WTC11 (cell line): ENCODE measurements around the gene SIK2. TPM values are rescaled to one million over a fixed set of nuclear protein-coding genes. Genes with fewer than 3 reads are reported as not detected.

Source experiments
- ATAC-seq: fragments of 200-7000 bp; cut with Tn5 transposase; 2 replicates; pipeline ENCODE4 v1.10.0; 2021; ENCODE audit warnings: mild to moderate bottlenecking, moderate library complexity
- CTCF ChIA-PET: fragments of 300-600 bp; sonication (Branson Sonifier 250); formaldehyde crosslinking; loops from one replicate; lab custom pipeline; 2021; ENCODE audit warnings: antibody characterized with exemption; lab: Charles Lee
- POLR2A ChIA-PET: fragments of 350-600 bp; sonication (Branson Sonifier 250); formaldehyde crosslinking; loops from one replicate; lab custom pipeline; 2021; ENCODE audit warnings: antibody characterized with exemption; lab: Charles Lee
- DNase-seq: peaks from one replicate; pipeline ENCODE4 v3.0.0; 2021; ENCODE audit warnings: low spot score
- H3K27ac Mint-ChIP-seq: 2 replicates; pipeline ENCODE4 v1.8.0; 2021; ENCODE audit warnings: mixed read lengths
- H3K27me3 Mint-ChIP-seq: 2 replicates; pipeline ENCODE4 v1.8.0; 2021; ENCODE audit warnings: low read depth, mild to moderate bottlenecking, moderate library complexity, mixed read lengths
- H3K36me3 Mint-ChIP-seq: 2 replicates; pipeline ENCODE4 v1.8.0; 2021; ENCODE audit warnings: mixed read lengths
- H3K4me1 Mint-ChIP-seq: 2 replicates; pipeline ENCODE4 v1.8.0; 2022; ENCODE audit warnings: mixed read lengths
- H3K4me3 Mint-ChIP-seq: 2 replicates; pipeline ENCODE4 v1.8.0; 2021; ENCODE audit warnings: mild to moderate bottlenecking, moderate library complexity, mixed read lengths
- H3K9me3 Mint-ChIP-seq: 2 replicates; pipeline ENCODE4 v1.8.0; 2021; ENCODE audit warnings: mixed read lengths
- CREB1 ChIP-seq: sonication (generic); formaldehyde crosslinking; IDR thresholded peaks from 2 replicates; pipeline ENCODE4 v1.8.0; 2023; ENCODE audit warnings: mild to moderate bottlenecking, missing genetic modification reagents
- EMX1 ChIP-seq: fragments of 250-450 bp; sonication (Bioruptor Pico); IDR thresholded peaks from 2 replicates; pipeline ENCODE4 v1.8.0; 2021; ENCODE audit warnings: mild to moderate bottlenecking
- FOXJ3 ChIP-seq: sonication (generic); formaldehyde crosslinking; IDR thresholded peaks from 2 replicates; pipeline ENCODE4 v1.9.0; 2021; ENCODE audit warnings: missing genetic modification reagents, mild to moderate bottlenecking, borderline replicate concordance
- FOXP1 ChIP-seq: sonication (generic); formaldehyde crosslinking; IDR thresholded peaks from 2 replicates; pipeline ENCODE4 v1.8.0; 2022; ENCODE audit warnings: missing genetic modification reagents, mild to moderate bottlenecking, moderate library complexity, borderline replicate concordance
- IRF2 ChIP-seq: sonication (generic); formaldehyde crosslinking; IDR thresholded peaks from 2 replicates; pipeline ENCODE4 v1.8.0; 2022; ENCODE audit warnings: low read depth, missing genetic modification reagents, borderline replicate concordance
- MYBL2 ChIP-seq: sonication (generic); formaldehyde crosslinking; IDR thresholded peaks from 2 replicates; pipeline ENCODE4 v1.8.1; 2023; ENCODE audit warnings: mild to moderate bottlenecking, moderate library complexity, missing genetic modification reagents
- ZNF263 ChIP-seq: sonication (generic); formaldehyde crosslinking; IDR thresholded peaks from 2 replicates; pipeline ENCODE4 v1.8.1; 2022; ENCODE audit warnings: low read depth, mild to moderate bottlenecking, moderate library complexity, missing genetic modification reagents
- total RNA-seq: library from RNA; stranded (reverse); gene quantifications from 3 replicates; pipeline ENCODE4 v1.2.3, GENCODE V29; 2021
- TF ChIP-seq, protein P1 (sequence below): fragments of 200-600 bp; IDR thresholded peaks from 2 replicates; pipeline ENCODE4 v1.8.0; 2022; ENCODE audit warnings: antibody characterized with exemption
- TF ChIP-seq, protein P2 (sequence below): fragments of 250-450 bp; sonication (Bioruptor Pico); IDR thresholded peaks from 2 replicates; pipeline ENCODE4 v1.9.0; 2021; ENCODE audit warnings: moderate library complexity, mild to moderate bottlenecking, inconsistent platforms, borderline replicate concordance
- TF ChIP-seq, protein P3 (sequence below): sonication (generic); formaldehyde crosslinking; conservative IDR thresholded peaks from 2 replicates; pipeline ENCODE4 v1.8.1; 2023; ENCODE audit warnings: mild to moderate bottlenecking, low read depth, missing genetic modification reagents, moderate library complexity
- TF ChIP-seq, protein P4 (sequence below): sonication (generic); formaldehyde crosslinking; IDR thresholded peaks from 2 replicates; pipeline ENCODE4 v1.8.1; 2023; ENCODE audit warnings: mild to moderate bottlenecking, missing genetic modification reagents, borderline replicate concordance
- TF ChIP-seq, protein P5 (sequence below): sonication (generic); formaldehyde crosslinking; IDR thresholded peaks from 2 replicates; pipeline ENCODE4 v1.8.1; 2022; ENCODE audit warnings: mild to moderate bottlenecking, missing genetic modification reagents, moderate library complexity, borderline replicate concordance
- TF ChIP-seq, protein P6 (sequence below): sonication (generic); formaldehyde crosslinking; IDR thresholded peaks from 2 replicates; pipeline ENCODE4 v1.8.1; 2023; ENCODE audit warnings: mild to moderate bottlenecking, missing genetic modification reagents

Gene SIK2
- total RNA-seq, 1 experiment from 2014 or later, result 7.2 TPM

DNA sequence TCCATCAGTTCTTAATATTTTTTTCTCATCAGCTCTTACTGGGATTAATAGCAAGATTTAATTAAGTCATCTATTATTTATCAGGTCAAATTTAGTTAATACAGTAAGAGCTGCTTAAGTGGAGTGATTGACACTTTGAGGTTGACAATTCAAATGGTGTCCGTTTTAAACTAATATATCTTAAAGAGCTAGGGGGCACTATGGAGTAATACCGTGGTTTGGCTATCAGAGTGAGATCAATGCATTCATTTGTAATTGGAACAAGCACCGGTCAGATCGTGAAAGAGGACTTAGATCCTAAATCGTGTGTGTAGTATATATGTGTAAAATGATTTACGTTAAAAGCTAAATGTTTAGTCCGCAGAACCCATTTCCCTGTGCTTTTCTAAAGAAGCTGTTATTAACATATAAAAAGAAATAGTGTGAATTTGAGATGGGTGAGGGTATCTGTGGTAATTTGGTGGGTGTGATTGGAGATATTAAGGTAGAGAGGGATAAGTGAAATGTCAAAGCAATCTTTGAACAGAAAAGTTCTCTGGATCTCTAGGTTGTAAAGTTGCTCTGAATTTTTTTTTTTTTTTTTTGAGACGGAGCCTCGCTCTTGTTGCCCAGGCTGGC lies 2.3 kb downstream of the SIK2 start:
- ATAC-seq (no peak), DNase-seq (no peak)
- ChIA-PET CTCF (interaction anchor here (0.6 to 1.6 kb wide), 25 partner anchors 9 to 327 kb away, joined by 3 to 16 read pairs (median 4); partner anchors contain the start of gene PPP2R1B), POLR2A (no interaction called here)
- no peaks in the 10 kb centered on the region for H3K36me3 Mint-ChIP-seq
- peaks cover 24% of the 10 kb centered on the region for H3K27me3 Mint-ChIP-seq
- peaks cover 27% of the 10 kb centered on the region for H3K4me1 Mint-ChIP-seq
- TF ChIP-seq ZNF263 (CRISPR knock-in tag), result no peak
- TF ChIP-seq, protein P1, sequence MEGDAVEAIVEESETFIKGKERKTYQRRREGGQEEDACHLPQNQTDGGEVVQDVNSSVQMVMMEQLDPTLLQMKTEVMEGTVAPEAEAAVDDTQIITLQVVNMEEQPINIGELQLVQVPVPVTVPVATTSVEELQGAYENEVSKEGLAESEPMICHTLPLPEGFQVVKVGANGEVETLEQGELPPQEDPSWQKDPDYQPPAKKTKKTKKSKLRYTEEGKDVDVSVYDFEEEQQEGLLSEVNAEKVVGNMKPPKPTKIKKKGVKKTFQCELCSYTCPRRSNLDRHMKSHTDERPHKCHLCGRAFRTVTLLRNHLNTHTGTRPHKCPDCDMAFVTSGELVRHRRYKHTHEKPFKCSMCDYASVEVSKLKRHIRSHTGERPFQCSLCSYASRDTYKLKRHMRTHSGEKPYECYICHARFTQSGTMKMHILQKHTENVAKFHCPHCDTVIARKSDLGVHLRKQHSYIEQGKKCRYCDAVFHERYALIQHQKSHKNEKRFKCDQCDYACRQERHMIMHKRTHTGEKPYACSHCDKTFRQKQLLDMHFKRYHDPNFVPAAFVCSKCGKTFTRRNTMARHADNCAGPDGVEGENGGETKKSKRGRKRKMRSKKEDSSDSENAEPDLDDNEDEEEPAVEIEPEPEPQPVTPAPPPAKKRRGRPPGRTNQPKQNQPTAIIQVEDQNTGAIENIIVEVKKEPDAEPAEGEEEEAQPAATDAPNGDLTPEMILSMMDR, result peak; percentile 36; the same call in 1 of the 2 replicates
- no peaks in the 10 kb centered on the region for H3K9me3 Mint-ChIP-seq
- H3K4me3 Mint-ChIP-seq, result peak overlapping the region; percentile 86
- no peak overlapping the region for H3K27ac Mint-ChIP-seq

DNA sequence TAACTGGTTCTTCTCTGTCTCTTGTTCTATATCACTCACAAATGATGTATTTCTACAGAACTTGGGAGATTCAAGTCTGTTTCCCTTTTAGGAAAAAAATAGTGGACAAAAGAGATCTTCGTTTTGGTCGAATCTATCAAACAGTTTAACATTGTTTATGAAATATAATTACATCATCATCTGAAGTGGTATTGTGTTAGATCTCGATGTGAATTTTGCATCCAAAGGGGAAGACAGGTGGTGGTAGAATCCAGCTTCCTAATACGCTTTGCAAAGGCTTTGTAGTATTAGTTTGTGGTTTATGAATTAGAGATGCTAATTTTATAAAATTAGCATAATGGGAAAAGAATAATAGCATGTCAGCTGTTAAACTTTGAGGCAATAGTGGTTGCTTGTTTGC lies 3.4 kb downstream of the SIK2 start:
- ChIA-PET POLR2A (interaction anchor here (0.8 kb wide), 1 partner anchor 128 kb away, joined by 3 read pairs; no protein-coding TSS in a partner anchor), CTCF (interaction anchor here (0.5 kb wide), 1 partner anchor 159 kb away, joined by 3 read pairs; no protein-coding TSS in a partner anchor)
- no peak for ATAC-seq

DNA sequence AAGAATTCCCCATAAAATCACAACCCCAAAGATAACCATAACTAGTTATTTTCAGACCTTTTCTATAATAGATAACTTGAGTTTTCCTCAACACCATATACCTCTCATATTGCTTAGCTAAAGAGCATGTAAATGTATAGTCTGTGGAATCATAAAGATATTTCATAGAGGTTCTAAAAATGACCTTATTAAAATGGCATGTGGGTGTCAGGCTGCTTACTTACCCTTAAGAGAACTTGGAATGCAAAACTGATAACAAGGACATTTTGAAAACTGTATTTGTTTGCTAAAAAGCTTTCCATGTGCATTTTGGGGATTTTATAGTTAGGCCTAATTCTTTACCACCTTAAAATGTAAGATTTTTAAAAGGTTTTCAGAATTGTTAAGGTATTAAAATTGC lies 4.7 kb downstream of the SIK2 start:
- Mint-ChIP-seq H3K27me3 (peaks cover 14% of the 10 kb centered on the region), H3K4me3 (no peak overlapping the region), H3K9me3 (no peaks in the 10 kb centered on the region), H3K27ac (no peak overlapping the region), H3K36me3 (no peaks in the 10 kb centered on the region), H3K4me1 (peaks cover 25% of the 10 kb centered on the region)
- ATAC-seq, result no peak
- ChIA-PET POLR2A (no interaction called here), CTCF (interaction anchor here (0.6 kb wide), 1 partner anchor 1969 kb away, joined by 3 read pairs; no protein-coding TSS in a partner anchor)
- no peak for DNase-seq
- TF ChIP-seq FOXP1 (CRISPR knock-in tag) (no peak), MYBL2 (CRISPR knock-in tag) (no peak), CREB1 (CRISPR knock-in tag) (no peak)
- TF ChIP-seq, protein P2, sequence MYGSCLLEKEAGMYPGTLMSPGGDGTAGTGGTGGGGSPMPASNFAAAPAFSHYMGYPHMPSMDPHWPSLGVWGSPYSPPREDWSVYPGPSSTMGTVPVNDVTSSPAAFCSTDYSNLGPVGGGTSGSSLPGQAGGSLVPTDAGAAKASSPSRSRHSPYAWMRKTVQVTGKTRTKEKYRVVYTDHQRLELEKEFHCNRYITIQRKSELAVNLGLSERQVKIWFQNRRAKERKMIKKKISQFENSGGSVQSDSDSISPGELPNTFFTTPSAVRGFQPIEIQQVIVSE, result no peak
- TF ChIP-seq, protein P3, sequence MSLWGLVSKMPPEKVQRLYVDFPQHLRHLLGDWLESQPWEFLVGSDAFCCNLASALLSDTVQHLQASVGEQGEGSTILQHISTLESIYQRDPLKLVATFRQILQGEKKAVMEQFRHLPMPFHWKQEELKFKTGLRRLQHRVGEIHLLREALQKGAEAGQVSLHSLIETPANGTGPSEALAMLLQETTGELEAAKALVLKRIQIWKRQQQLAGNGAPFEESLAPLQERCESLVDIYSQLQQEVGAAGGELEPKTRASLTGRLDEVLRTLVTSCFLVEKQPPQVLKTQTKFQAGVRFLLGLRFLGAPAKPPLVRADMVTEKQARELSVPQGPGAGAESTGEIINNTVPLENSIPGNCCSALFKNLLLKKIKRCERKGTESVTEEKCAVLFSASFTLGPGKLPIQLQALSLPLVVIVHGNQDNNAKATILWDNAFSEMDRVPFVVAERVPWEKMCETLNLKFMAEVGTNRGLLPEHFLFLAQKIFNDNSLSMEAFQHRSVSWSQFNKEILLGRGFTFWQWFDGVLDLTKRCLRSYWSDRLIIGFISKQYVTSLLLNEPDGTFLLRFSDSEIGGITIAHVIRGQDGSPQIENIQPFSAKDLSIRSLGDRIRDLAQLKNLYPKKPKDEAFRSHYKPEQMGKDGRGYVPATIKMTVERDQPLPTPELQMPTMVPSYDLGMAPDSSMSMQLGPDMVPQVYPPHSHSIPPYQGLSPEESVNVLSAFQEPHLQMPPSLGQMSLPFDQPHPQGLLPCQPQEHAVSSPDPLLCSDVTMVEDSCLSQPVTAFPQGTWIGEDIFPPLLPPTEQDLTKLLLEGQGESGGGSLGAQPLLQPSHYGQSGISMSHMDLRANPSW (CRISPR knock-in tag), result no peak
- TF ChIP-seq, protein P4, sequence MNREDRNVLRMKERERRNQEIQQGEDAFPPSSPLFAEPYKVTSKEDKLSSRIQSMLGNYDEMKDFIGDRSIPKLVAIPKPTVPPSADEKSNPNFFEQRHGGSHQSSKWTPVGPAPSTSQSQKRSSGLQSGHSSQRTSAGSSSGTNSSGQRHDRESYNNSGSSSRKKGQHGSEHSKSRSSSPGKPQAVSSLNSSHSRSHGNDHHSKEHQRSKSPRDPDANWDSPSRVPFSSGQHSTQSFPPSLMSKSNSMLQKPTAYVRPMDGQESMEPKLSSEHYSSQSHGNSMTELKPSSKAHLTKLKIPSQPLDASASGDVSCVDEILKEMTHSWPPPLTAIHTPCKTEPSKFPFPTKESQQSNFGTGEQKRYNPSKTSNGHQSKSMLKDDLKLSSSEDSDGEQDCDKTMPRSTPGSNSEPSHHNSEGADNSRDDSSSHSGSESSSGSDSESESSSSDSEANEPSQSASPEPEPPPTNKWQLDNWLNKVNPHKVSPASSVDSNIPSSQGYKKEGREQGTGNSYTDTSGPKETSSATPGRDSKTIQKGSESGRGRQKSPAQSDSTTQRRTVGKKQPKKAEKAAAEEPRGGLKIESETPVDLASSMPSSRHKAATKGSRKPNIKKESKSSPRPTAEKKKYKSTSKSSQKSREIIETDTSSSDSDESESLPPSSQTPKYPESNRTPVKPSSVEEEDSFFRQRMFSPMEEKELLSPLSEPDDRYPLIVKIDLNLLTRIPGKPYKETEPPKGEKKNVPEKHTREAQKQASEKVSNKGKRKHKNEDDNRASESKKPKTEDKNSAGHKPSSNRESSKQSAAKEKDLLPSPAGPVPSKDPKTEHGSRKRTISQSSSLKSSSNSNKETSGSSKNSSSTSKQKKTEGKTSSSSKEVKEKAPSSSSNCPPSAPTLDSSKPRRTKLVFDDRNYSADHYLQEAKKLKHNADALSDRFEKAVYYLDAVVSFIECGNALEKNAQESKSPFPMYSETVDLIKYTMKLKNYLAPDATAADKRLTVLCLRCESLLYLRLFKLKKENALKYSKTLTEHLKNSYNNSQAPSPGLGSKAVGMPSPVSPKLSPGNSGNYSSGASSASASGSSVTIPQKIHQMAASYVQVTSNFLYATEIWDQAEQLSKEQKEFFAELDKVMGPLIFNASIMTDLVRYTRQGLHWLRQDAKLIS, result no peak

More for the DNA sequence above, 3.4 kb downstream of the SIK2 start:
- H3K4me3 Mint-ChIP-seq, result no peak overlapping the region
- no peak overlapping the region for H3K27ac Mint-ChIP-seq
- peaks cover 27% of the 10 kb centered on the region for H3K4me1 Mint-ChIP-seq
- H3K36me3 Mint-ChIP-seq, result no peaks in the 10 kb centered on the region
- no peaks in the 10 kb centered on the region for H3K9me3 Mint-ChIP-seq
- DNase-seq, result no peak
- H3K27me3 Mint-ChIP-seq, result peaks cover 24% of the 10 kb centered on the region
- TF ChIP-seq IRF2 (CRISPR knock-in tag) (no peak), EMX1 (no peak), FOXJ3 (CRISPR knock-in tag) (no peak)
- TF ChIP-seq, protein P5, sequence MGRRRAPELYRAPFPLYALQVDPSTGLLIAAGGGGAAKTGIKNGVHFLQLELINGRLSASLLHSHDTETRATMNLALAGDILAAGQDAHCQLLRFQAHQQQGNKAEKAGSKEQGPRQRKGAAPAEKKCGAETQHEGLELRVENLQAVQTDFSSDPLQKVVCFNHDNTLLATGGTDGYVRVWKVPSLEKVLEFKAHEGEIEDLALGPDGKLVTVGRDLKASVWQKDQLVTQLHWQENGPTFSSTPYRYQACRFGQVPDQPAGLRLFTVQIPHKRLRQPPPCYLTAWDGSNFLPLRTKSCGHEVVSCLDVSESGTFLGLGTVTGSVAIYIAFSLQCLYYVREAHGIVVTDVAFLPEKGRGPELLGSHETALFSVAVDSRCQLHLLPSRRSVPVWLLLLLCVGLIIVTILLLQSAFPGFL (CRISPR knock-in tag), result no peak
- TF ChIP-seq, protein P1, result no peak
- TF ChIP-seq, protein P6, sequence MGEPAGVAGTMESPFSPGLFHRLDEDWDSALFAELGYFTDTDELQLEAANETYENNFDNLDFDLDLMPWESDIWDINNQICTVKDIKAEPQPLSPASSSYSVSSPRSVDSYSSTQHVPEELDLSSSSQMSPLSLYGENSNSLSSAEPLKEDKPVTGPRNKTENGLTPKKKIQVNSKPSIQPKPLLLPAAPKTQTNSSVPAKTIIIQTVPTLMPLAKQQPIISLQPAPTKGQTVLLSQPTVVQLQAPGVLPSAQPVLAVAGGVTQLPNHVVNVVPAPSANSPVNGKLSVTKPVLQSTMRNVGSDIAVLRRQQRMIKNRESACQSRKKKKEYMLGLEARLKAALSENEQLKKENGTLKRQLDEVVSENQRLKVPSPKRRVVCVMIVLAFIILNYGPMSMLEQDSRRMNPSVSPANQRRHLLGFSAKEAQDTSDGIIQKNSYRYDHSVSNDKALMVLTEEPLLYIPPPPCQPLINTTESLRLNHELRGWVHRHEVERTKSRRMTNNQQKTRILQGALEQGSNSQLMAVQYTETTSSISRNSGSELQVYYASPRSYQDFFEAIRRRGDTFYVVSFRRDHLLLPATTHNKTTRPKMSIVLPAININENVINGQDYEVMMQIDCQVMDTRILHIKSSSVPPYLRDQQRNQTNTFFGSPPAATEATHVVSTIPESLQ (CRISPR knock-in tag), result no peak
